Endodermal cell (in vitro differentiated cells): ENCODE results near the gene SRBD1. TPM values are rescaled to one million over a fixed set of nuclear protein-coding genes. Genes with fewer than 3 reads are reported as not detected.

ENCODE experiments used
- DNase-seq: peaks from one replicate; pipeline ENCODE4 v3.0.0-alpha.2; 2017
- H3K27ac ChIP-seq: 2 replicates; pipeline ENCODE4 v1.5.1; 2013; ENCODE audit warnings: mild to moderate bottlenecking, low read depth, low read length, moderate library complexity
- H3K27me3 ChIP-seq: 2 replicates; pipeline ENCODE4 v1.6.1; 2013; ENCODE audit warnings: mild to moderate bottlenecking, low read length, moderate library complexity; ENCODE audit not compliant: insufficient read depth, control insufficient read depth, poor library complexity, severe bottlenecking
- H3K36me3 ChIP-seq: 2 replicates; pipeline ENCODE4 v1.7.0; 2013; ENCODE audit warnings: mild to moderate bottlenecking, low read length, moderate library complexity; ENCODE audit not compliant: control insufficient read depth, insufficient read depth
- H3K4me1 ChIP-seq: one replicate; pipeline ENCODE4 v1.7.0; 2013; ENCODE audit warnings: low read length; ENCODE audit not compliant: control insufficient read depth, insufficient read depth
- H3K4me3 ChIP-seq: 2 replicates; pipeline ENCODE4 v1.5.1; 2013; ENCODE audit warnings: mild to moderate bottlenecking, low read length, moderate library complexity
- H3K9ac ChIP-seq: 2 replicates; pipeline ENCODE4 v1.6.1; 2013; ENCODE audit warnings: mild to moderate bottlenecking, low read length, moderate library complexity; ENCODE audit not compliant: poor library complexity, severe bottlenecking; ENCODE audit errors: extremely low read depth
- H3K9me3 ChIP-seq: 2 replicates; pipeline ENCODE4 v1.6.1; 2013; ENCODE audit warnings: mild to moderate bottlenecking, low read length, moderate library complexity; ENCODE audit not compliant: control insufficient read depth
- H3K27ac Mint-ChIP-seq: 2 replicates; pipeline ENCODE4 v1.8.0; 2020; ENCODE audit warnings: mixed read lengths
- H3K27me3 Mint-ChIP-seq: 2 replicates; pipeline ENCODE4 v1.8.0; 2021; ENCODE audit warnings: mild to moderate bottlenecking, mixed read lengths; ENCODE audit not compliant: insufficient read depth
- H3K36me3 Mint-ChIP-seq: 2 replicates; pipeline ENCODE4 v1.8.0; 2020; ENCODE audit warnings: low read depth, mixed read lengths
- H3K4me1 Mint-ChIP-seq: 2 replicates; pipeline ENCODE4 v1.8.0; 2020; ENCODE audit warnings: mixed read lengths
- H3K4me3 Mint-ChIP-seq: 2 replicates; pipeline ENCODE4 v1.8.0; 2020; ENCODE audit warnings: mild to moderate bottlenecking, moderate library complexity, mixed read lengths
- H3K9me3 Mint-ChIP-seq: 2 replicates; pipeline ENCODE4 v1.8.0; 2020; ENCODE audit warnings: mild to moderate bottlenecking, mixed read lengths
- CTCF ChIP-seq: fragments of 200-600 bp; sonication (generic); conservative IDR thresholded peaks from 2 replicates; pipeline ENCODE4 v1.5.0; 2021; ENCODE audit warnings: antibody characterized with exemption, mild to moderate bottlenecking
- WGBS, 2 experiments: methylation state at CpG; one replicate each; pipeline versions ENCODE4 v1.1.5 to v1.1.7; 2013; ENCODE audit warnings: missing lambda C conversion rate in 2 of 2, mixed read lengths in 1 of 2; ENCODE audit not compliant: insufficient coverage in 1 of 2, insufficient read length in 1 of 2; 5-methylcytosine and 5-hydroxymethylcytosine counted together
- total RNA-seq, 2 donors: library from RNA; stranded (reverse); fragmentation: NEBNext Ultra II Directional in 1 of 2; extraction: Animal tissue kit (Norgen Biotek cat#: 25700) in 1 of 2; gene quantifications; 2 replicates in 1 of 2; 3 replicates in 1 of 2; pipeline ENCODE4 v1.2.1, GENCODE V29; 2021

The SRBD1 gene
- total RNA-seq, 2 donors from 2014 or later: 17.7 to 19.6 TPM

- no peak for TF ChIP-seq CTCF
- no peaks in the 10 kb centered on the region for H3K9me3 Mint-ChIP-seq
- H3K4me1 ChIP-seq: peaks cover 6% of the 10 kb centered on the region
- DNase-seq: no peak
- H3K4me3 ChIP-seq: no peak overlapping the region
- H3K27ac Mint-ChIP-seq: no peak overlapping the region
- no peaks in the 10 kb centered on the region for H3K9me3 ChIP-seq
- H3K27me3 ChIP-seq: no peaks in the 10 kb centered on the region
- H3K4me1 Mint-ChIP-seq: peaks cover 15% of the 10 kb centered on the region
- 100% methylated on average over 1 of the region's 2 CpGs; no CpG with 5 or more reads in 1 of the 2 experiments for WGBS, 2 experiments
- no peak overlapping the region for H3K27ac ChIP-seq
- H3K36me3 ChIP-seq: no peaks in the 10 kb centered on the region
- H3K36me3 Mint-ChIP-seq: peaks cover 4% of the 10 kb centered on the region
- no peak overlapping the region for H3K4me3 Mint-ChIP-seq
- H3K27me3 Mint-ChIP-seq: no peaks in the 10 kb centered on the region
- H3K9ac ChIP-seq: no peak overlapping the region
Observed at GRCh38 chr2:45469314-45470099, 141.6 kb downstream of the SRBD1 start.

GRCh38 chr2:45468279-45468678 is 142.8 kb downstream of the SRBD1 start:
- Histone ChIP-seq H3K9ac (no peak overlapping the region), H3K27me3 (no peaks in the 10 kb centered on the region), H3K9me3 (no peaks in the 10 kb centered on the region), H3K36me3 (no peaks in the 10 kb centered on the region), H3K4me1 (peaks cover 6% of the 10 kb centered on the region), H3K4me3 (no peak overlapping the region), H3K27ac (no peak overlapping the region)
- H3K27ac Mint-ChIP-seq: no peak overlapping the region
- no peak for DNase-seq
- H3K36me3 Mint-ChIP-seq: no peaks in the 10 kb centered on the region
- no peak overlapping the region for H3K4me3 Mint-ChIP-seq
- H3K9me3 Mint-ChIP-seq: no peaks in the 10 kb centered on the region
- WGBS, 2 experiments: 86 to 98% methylated on average over 4 of the region's 4 CpGs
- no peaks in the 10 kb centered on the region for H3K27me3 Mint-ChIP-seq
- TF ChIP-seq CTCF: no peak
- peaks cover 20% of the 10 kb centered on the region for H3K4me1 Mint-ChIP-seq

- 42 to 71% methylated on average over 1 of the region's 1 CpG for whole genome bisulfite sequencing, 2 experiments
- Histone ChIP-seq H3K27me3 (no peaks in the 10 kb centered on the region), H3K9ac (no peak overlapping the region), H3K36me3 (no peaks in the 10 kb centered on the region), H3K4me1 (peaks cover 6% of the 10 kb centered on the region), H3K27ac (no peak overlapping the region), H3K4me3 (no peak overlapping the region), H3K9me3 (no peaks in the 10 kb centered on the region)
- Mint-ChIP-seq H3K4me1 (peaks cover 20% of the 10 kb centered on the region), H3K9me3 (no peaks in the 10 kb centered on the region), H3K4me3 (no peak overlapping the region), H3K36me3 (no peaks in the 10 kb centered on the region), H3K27me3 (no peaks in the 10 kb centered on the region), H3K27ac (peak overlapping the region; percentile 0)
- no peak for TF ChIP-seq CTCF
- DNase-seq: peak; percentile 66
Observed at GRCh38 chr2:45466053-45466452, 145.0 kb downstream of the SRBD1 start.
